Naive B cell (primary cell): ENCODE measurements around the gene TRIO. TPM values are rescaled to one million over a fixed set of nuclear protein-coding genes. Genes with fewer than 3 reads are reported as not detected.

Source experiments
- ATAC-seq, 2 donors: fragments of 150-1000 bp; cut with Tn5 transposase; 2 replicates each; pipeline ENCODE4 v1.10.0; 2021; ENCODE audit warnings: low read depth in 2 of 2, mild to moderate bottlenecking in 2 of 2, moderate library complexity in 2 of 2
- DNase-seq: peaks from one replicate; pipeline ENCODE4 v3.0.0; 2022
- H3K27ac Mint-ChIP-seq, 6 donors: one replicate each; pipeline ENCODE4 v1.8.0; 2020 to 2022; ENCODE audit warnings: mild to moderate bottlenecking in 6 of 6, mixed read lengths in 6 of 6, moderate library complexity in 5 of 6, inconsistent platforms in 2 of 6
- H3K27me3 Mint-ChIP-seq, 3 donors: one replicate each; pipeline ENCODE4 v1.8.0; 2021 to 2022; ENCODE audit warnings: mixed read lengths in 3 of 3, mild to moderate bottlenecking in 1 of 3
- H3K36me3 Mint-ChIP-seq, 2 donors: one replicate each; pipeline ENCODE4 v1.8.0; 2020 to 2022; ENCODE audit warnings: mixed read lengths in 2 of 2, inconsistent platforms in 1 of 2, mild to moderate bottlenecking in 1 of 2
- H3K4me1 Mint-ChIP-seq, 3 donors: one replicate each; pipeline ENCODE4 v1.8.0; 2020 to 2022; ENCODE audit warnings: mixed read lengths in 3 of 3, inconsistent platforms in 1 of 3, mild to moderate bottlenecking in 1 of 3, moderate library complexity in 1 of 3
- H3K4me3 Mint-ChIP-seq, 8 donors: one replicate each; pipeline ENCODE4 v1.8.0; 2020 to 2022; ENCODE audit warnings: mild to moderate bottlenecking in 8 of 8, mixed read lengths in 8 of 8, moderate library complexity in 8 of 8, inconsistent platforms in 2 of 8
- H3K9me3 Mint-ChIP-seq, 7 donors: one replicate each; pipeline ENCODE4 v1.8.0; 2020 to 2022; ENCODE audit warnings: mixed read lengths in 7 of 7, mild to moderate bottlenecking in 5 of 7, inconsistent platforms in 2 of 7, moderate library complexity in 1 of 7
- polyA plus RNA-seq, 6 donors: library from polyadenylated mRNA; unstranded; fragments of 300-500 nt; fragmentation: Illumina TruSeq; gene quantifications; one replicate each; pipeline ENCODE4 v1.2.3, GENCODE V29; 2021; ENCODE audit warnings: low read depth in 6 of 6

Gene TRIO
- polyA plus RNA-seq, 6 donors from 2014 or later: 7.3 to 16.4 (median 11.1) TPM

DNA sequence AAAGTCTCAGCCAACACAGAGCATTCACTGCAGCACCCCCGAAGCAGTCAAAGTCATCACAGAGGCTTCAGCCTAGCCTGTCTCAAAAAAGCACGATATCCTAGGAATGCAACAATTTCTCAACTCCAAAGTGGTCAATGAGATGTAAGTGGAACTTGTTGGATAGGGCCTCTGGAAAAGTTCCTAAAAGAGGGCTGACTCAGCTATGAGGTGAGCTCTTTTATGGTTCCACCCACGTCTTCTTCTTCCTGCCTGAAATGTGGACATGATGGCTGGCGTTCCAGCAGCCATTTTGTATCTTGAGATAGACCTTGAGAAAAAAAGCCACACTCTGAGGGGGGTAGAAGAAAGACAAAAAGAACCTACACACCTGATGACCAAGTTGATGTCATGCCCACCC lies 32.5 kb upstream of the TRIO start:
- no peak overlapping the region for H3K4me3 Mint-ChIP-seq

DNA sequence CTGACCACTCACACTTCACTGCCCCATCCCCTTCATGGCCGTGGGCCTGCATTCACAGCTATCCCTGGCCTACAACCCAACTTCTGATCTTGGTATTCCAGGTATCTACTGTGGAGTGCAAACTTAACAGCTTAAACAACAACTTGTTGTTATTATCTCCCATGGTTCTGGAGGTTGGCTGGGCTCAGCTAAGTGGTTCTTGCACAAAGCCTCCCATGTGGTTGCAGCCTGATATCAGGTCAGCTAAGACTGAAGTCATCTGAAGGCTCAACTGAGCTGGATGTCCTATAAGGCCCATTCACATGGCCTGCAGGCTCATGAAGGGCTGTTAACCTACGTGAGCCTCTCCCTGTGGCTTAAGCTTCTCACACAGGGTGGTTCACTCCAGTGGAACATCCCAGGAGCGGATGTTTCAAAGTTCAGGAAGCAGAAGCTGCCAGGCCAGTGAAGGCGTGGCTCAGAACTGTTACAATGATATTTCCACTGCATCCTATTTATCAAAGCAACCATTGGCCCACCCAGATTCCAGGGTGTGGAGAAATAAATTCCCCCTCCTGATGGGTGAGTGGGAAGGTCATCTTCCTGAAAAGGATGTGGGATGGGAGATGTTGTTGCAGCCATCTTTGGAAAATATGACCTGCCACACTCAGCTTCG lies 30.0 kb upstream of the TRIO start:
- Mint-ChIP-seq H3K36me3 (no peaks in the 10 kb centered on the region), H3K4me3 (no peak overlapping the region), H3K27ac (no peak overlapping the region), H3K27me3 (peaks cover 6 to 14% (median 8%) of the 10 kb centered on the region in 3 donors), H3K9me3 (no peaks in the 10 kb centered on the region), H3K4me1 (peaks cover 5 to 11% (median 6%) of the 10 kb centered on the region in 3 donors)
- ATAC-seq (no peak), DNase-seq (no peak)

More for the DNA sequence above, 32.5 kb upstream of the TRIO start:
- Mint-ChIP-seq H3K27ac (no peak overlapping the region), H3K36me3 (no peaks in the 10 kb centered on the region), H3K9me3 (no peaks in the 10 kb centered on the region), H3K27me3 (peaks cover 6 to 18% (median 8%) of the 10 kb centered on the region in 3 donors), H3K4me1 (peaks cover 10 to 19% (median 17%) of the 10 kb centered on the region in 3 donors)
- ATAC-seq: no peak
- no peak for DNase-seq

DNA sequence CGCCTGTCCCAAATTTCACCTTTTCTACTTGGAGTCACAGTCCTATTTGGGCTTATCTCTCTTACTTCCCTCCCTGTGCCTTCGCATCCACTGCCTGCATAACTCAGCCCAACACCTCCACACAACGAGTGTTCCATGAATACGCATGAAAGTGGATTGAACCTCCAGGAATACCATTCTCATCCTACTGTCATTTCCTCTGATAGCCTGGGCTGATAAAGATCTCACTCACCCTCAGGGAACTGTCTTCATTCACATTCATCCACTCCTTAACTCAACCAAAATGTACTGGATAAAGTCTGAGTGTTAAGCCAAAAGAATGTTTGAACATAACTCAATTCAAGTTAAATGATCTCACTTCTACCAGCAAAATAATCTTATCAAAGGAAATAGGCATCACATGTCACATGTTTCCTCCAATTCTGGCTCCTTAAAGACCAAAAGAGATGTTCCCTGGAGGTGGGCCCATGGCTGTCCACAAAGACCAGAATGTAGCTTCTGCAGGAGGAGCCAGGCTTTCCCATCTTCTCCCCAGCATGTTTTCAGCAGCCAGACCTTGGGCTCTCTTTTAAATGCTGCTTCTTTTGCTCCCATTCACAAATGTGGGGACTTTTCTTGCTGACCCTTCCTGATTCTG lies 28.4 kb upstream of the TRIO start:
- DNase-seq: no peak
- Mint-ChIP-seq H3K27me3 (peaks cover 4 to 12% (median 8%) of the 10 kb centered on the region in 3 donors), H3K36me3 (no peaks in the 10 kb centered on the region), H3K4me3 (no peak overlapping the region), H3K4me1 (no peaks in the 10 kb centered on the region), H3K9me3 (no peaks in the 10 kb centered on the region), H3K27ac (no peak overlapping the region)
- no peak for ATAC-seq

DNA sequence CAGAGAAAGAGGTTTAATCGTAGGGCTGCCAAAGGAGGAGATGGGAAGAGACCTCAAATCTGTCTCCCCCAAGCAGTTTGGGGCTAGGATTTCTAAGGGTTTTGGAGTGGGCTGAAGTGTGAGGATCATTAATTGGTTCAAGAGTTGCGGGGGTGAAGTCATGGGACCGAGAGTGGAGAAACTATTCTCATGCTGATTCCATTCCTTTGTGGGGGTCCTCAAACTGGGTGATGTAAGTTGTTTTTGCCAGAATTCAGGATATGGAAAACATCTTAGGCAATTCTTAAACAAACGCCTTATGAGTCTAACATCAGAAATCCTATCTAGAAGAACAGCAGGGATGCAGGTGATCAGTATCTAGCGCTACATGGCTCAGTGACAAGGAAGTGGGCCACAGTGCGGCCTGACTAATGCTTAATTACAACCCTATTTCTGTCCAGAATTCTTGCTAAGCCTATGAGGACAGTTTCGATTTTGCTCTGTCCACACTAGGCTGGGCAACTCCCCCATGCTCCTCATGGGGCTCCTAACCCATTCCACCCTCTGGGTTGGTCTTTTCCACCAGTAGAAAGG lies 27.7 kb upstream of the TRIO start:
- Mint-ChIP-seq H3K9me3 (no peaks in the 10 kb centered on the region), H3K27ac (no peak overlapping the region), H3K36me3 (no peaks in the 10 kb centered on the region), H3K4me3 (no peak overlapping the region), H3K27me3 (peaks cover 4 to 12% (median 8%) of the 10 kb centered on the region in 3 donors), H3K4me1 (no peaks in the 10 kb centered on the region)
- DNase-seq (no peak), ATAC-seq (no peak)

DNA sequence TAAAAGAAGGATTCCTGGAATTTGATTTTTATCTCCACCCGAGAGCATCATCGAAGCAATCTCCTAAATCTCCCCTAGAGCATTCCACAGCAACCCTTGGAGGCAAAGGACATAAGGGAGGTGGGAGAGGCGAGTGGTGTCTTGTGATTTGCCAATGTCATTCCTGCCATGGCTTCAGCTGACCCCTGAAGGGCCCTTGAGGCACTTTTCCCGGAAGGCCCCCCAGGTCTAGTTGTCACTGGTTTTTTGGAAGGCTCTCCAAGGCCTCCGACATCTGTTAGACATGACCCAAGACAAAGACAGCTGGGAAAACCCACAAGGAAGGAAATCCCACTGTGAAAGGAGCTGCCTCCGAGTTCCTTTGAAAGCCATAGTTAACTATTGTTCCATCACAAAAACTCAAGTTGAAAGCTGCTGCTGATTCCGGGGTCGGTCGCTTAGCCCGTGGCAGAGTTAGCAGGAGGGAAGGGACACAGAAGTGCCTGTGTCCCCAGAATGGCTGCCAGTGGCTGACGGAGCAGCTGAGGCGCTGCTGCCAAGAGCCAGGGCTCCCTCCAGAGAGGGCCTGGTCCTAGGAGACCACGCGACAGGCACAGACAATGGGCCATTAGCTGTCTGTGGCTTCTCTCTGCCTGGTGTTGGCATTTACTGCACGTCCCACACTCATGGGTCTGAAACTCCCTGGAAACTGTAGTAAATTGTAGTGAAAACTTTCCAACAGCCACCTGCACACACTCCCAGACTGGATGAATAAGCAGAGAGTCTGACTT lies 24.4 kb upstream of the TRIO start:
- H3K27ac Mint-ChIP-seq: no peak overlapping the region
- H3K9me3 Mint-ChIP-seq: no peaks in the 10 kb centered on the region
- DNase-seq (no peak), ATAC-seq (no peak)
- no peak overlapping the region for H3K4me3 Mint-ChIP-seq
- H3K27me3 Mint-ChIP-seq: peaks cover 4 to 13% (median 8%) of the 10 kb centered on the region in 3 donors
- no peaks in the 10 kb centered on the region for H3K36me3 Mint-ChIP-seq
- H3K4me1 Mint-ChIP-seq: peaks cover 0 to 4% (median 0%) of the 10 kb centered on the region in 3 donors

DNA sequence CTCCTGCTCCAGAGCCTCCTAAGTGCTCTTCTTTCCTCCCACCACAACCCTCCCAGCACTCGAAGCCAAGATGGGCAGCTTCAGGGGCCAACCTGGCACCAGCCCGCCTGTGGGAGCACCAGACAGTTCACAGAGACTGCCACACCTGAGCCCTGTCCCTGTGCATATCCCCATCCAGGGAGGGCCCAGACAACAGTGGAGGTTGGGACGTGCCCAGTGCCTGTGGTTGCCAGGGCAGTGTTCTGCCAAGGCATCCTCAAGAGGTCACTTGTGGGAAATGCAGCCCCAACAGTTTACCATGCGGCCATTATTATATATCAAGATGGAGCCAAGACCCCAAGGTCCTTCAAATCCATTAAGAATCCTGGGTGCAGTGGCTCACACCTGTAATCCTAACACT lies 23.0 kb upstream of the TRIO start:
- Mint-ChIP-seq H3K9me3 (no peaks in the 10 kb centered on the region), H3K4me3 (no peak overlapping the region), H3K36me3 (no peaks in the 10 kb centered on the region), H3K4me1 (peaks cover 0 to 4% (median 0%) of the 10 kb centered on the region in 3 donors), H3K27ac (no peak overlapping the region), H3K27me3 (peaks cover 0 to 14% (median 4%) of the 10 kb centered on the region in 3 donors)
- DNase-seq: no peak
- ATAC-seq: no peak

DNA sequence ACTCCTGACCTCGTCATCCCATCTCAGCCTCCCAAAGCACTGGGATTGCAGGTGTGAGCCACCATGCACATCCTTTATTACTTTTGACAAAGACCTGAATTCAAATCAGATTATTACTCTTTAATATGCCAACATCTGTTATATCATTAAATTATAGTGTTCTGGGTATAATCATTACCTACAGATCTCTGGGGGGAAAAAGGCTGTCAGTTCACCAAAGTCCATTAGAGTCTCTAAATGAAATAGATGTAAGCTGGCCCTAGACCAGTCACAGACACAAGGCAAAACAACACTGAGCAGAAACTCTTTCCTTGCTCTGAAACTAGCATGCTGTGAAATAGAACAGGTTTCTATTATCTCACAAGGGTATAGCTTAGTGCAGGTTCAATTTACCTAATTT lies 21.6 kb upstream of the TRIO start:
- Mint-ChIP-seq H3K4me1 (peaks cover 0 to 4% (median 0%) of the 10 kb centered on the region in 3 donors), H3K27ac (no peak overlapping the region), H3K9me3 (no peaks in the 10 kb centered on the region), H3K36me3 (no peaks in the 10 kb centered on the region), H3K4me3 (no peak overlapping the region), H3K27me3 (peaks cover 0 to 14% (median 4%) of the 10 kb centered on the region in 3 donors)
- DNase-seq (no peak), ATAC-seq (no peak)

DNA sequence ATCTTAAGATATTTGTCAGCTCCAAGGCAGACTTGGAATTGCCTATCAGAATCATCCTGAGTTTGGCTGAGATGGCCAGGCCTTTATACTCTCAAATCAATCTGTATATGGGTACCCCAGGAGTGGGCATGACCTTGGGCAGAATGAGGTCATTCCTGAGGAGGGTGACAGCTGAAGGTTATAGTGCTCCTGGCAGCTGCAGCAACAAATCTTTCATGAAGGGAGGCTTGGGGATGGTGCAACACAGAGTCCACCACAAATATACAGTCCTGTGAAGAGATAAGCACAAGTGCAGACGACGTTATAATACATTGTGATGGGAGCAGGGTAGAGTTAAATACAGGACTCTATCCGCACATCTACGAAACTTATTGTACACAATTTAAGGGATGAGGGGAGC lies 21.1 kb upstream of the TRIO start:
- H3K4me3 Mint-ChIP-seq: no peak overlapping the region
- H3K27ac Mint-ChIP-seq: no peak overlapping the region
- DNase-seq (no peak), ATAC-seq (no peak)
- H3K4me1 Mint-ChIP-seq: peaks cover 0 to 4% (median 0%) of the 10 kb centered on the region in 3 donors
- H3K9me3 Mint-ChIP-seq: no peaks in the 10 kb centered on the region
- H3K36me3 Mint-ChIP-seq: no peaks in the 10 kb centered on the region
- H3K27me3 Mint-ChIP-seq: peaks cover 0 to 14% (median 4%) of the 10 kb centered on the region in 3 donors

DNA sequence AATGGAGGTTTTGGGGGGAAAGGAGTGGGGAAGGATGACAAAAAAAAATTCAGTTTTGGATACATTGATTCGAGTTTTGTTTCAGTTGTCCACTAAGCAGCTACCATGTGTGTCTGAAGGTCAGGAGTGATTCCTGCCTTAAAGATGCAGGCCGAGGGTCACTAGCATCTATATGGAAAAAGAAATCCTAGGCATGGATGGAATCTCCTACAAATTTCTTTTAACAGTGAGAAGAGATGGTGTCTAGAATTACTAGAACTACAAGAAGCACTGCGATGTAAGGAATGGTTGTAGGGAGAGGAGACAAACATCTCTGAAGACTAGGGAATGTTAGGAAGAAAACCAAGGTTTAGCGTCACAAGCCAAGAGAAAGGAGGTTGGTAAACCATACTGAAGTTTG lies 19.6 kb upstream of the TRIO start:
- peaks cover 0 to 10% (median 4%) of the 10 kb centered on the region in 3 donors for H3K27me3 Mint-ChIP-seq
- H3K36me3 Mint-ChIP-seq: no peaks in the 10 kb centered on the region
- DNase-seq (no peak), ATAC-seq (no peak)
- H3K4me1 Mint-ChIP-seq: peaks cover 0 to 4% (median 0%) of the 10 kb centered on the region in 3 donors
- no peak overlapping the region for H3K4me3 Mint-ChIP-seq
- H3K27ac Mint-ChIP-seq: no peak overlapping the region
- H3K9me3 Mint-ChIP-seq: no peaks in the 10 kb centered on the region

DNA sequence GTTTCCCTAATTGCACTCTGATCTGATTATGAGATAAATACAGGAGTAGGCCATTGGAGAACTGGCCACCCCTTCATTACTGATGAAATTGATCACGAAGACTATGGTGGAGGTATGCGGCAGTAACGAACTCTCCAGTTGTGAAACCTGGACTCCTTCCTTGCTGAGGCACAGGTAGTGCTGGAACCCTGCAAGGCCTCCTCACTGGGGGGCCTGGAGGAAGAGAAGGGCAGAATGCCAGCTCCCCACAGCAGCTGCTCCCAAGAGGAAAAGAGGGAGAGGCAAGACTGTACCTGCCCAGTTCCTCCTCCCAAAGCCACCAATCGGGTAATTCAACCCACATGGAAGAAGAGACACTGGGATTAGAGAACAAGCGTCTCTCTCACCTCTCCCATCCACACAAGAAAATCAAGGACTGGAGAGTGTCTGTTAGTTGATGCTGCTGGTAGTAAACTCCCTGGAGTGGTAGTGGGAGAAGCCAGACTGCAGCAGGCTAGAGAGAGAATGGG lies 19.1 kb upstream of the TRIO start:
- Mint-ChIP-seq H3K4me3 (no peak overlapping the region), H3K27me3 (peaks cover 0 to 10% (median 4%) of the 10 kb centered on the region in 3 donors), H3K9me3 (no peaks in the 10 kb centered on the region), H3K4me1 (peaks cover 0 to 4% (median 0%) of the 10 kb centered on the region in 3 donors), H3K27ac (no peak overlapping the region), H3K36me3 (no peaks in the 10 kb centered on the region)
- DNase-seq: no peak
- ATAC-seq: no peak

DNA sequence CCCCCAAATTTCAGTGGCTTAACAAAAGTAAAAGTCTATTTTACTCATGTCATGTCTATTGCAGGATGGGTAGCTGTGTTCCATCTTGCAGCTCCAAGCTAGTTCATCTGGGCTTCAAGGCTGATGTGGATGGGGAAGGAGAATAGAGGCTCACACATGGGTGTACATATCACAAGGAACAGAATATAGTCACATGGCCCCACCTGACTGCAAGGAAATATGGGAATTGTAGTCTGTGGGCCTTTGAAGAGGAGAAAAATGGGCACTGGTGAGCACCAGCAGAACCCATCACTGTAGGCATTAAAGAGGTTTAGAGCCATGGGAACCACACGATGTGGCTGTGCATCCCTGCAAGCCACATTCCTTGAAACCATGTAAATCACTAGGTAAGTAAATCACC lies 17.9 kb upstream of the TRIO start:
- no peaks in the 10 kb centered on the region for H3K9me3 Mint-ChIP-seq
- H3K27me3 Mint-ChIP-seq: peaks cover 0 to 10% (median 5%) of the 10 kb centered on the region in 3 donors
- H3K36me3 Mint-ChIP-seq: no peaks in the 10 kb centered on the region
- H3K4me1 Mint-ChIP-seq: peaks cover 0 to 4% (median 0%) of the 10 kb centered on the region in 3 donors
- no peak overlapping the region for H3K27ac Mint-ChIP-seq
- H3K4me3 Mint-ChIP-seq: no peak overlapping the region
- ATAC-seq: no peak
- DNase-seq: no peak

DNA sequence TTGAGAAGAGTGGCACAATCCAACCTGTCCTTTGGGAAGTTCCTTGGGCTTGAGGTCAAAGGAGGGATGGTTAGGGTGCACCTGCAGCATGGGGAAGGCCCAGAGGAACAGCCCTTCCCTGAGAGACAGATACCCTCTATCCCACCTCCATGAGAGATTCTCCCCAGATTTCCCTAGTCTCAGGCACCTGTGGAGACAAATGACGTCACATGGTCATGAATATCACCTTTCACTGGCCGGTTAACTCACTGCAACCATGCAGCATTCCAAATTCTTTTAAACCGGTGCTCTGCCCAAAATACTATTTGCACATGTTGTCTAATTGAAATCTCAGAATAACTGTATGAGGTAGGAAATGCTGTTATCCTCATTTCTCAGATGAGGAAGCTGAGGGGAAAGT lies 15.6 kb upstream of the TRIO start:
- no peaks in the 10 kb centered on the region for H3K4me1 Mint-ChIP-seq
- H3K27me3 Mint-ChIP-seq: peaks cover 5 to 16% (median 9%) of the 10 kb centered on the region in 3 donors
- no peaks in the 10 kb centered on the region for H3K36me3 Mint-ChIP-seq
- DNase-seq (no peak), ATAC-seq (no peak)
- H3K9me3 Mint-ChIP-seq: no peaks in the 10 kb centered on the region
- H3K27ac Mint-ChIP-seq: no peak overlapping the region
- H3K4me3 Mint-ChIP-seq: no peak overlapping the region

DNA sequence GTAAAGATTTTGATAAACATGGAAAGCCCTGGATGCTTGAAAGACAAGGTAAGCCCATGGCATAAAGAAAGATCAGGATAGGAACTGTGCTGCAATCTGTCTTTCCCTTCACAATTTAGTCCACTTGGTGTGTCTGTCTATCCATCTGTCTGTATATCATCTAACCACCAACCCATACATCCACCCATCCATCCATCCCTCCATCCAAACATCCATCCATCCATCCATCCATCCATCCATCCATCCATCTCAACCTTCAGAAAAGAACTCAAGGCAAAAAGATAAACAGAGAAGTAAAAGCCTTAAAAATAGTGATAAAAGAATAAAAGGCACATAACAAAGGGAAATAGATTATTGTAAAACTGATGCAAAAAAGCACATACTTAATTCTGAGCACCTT lies 15.1 kb upstream of the TRIO start:
- H3K4me1 Mint-ChIP-seq: no peaks in the 10 kb centered on the region
- H3K27ac Mint-ChIP-seq: no peak overlapping the region
- no peak for DNase-seq
- no peaks in the 10 kb centered on the region for H3K9me3 Mint-ChIP-seq
- ATAC-seq: no peak
- H3K4me3 Mint-ChIP-seq: no peak overlapping the region
- H3K27me3 Mint-ChIP-seq: peaks cover 5 to 16% (median 9%) of the 10 kb centered on the region in 3 donors
- no peaks in the 10 kb centered on the region for H3K36me3 Mint-ChIP-seq
